K562 (cell line): Measurements from ENCODE around the gene DIPK1B. TPM values are rescaled to one million over a fixed set of nuclear protein-coding genes. Genes with fewer than 3 reads are reported as not detected.

Experiments
- ARHGAP35 ChIP-seq: fragments of 450-650 bp; IDR thresholded peaks from 2 replicates; pipeline ENCODE4 v1.6.1; 2018; ENCODE audit not compliant: partially characterized antibody
- CHD7 ChIP-seq: fragments of 200-600 bp; sonication (generic); IDR thresholded peaks from one replicate; pipeline ENCODE4 v1.6.1; 2012; ENCODE audit warnings: mild to moderate bottlenecking, low read depth, low read length, inconsistent platforms
- DLX4 ChIP-seq: fragments of 250-450 bp; sonication (Bioruptor Pico); IDR thresholded peaks from 2 replicates; pipeline ENCODE4 v1.6.1; 2021; ENCODE audit warnings: mild to moderate bottlenecking
- FOXM1 ChIP-seq, 2 experiments: fragments of 450-650 bp in 1 of 2; sonication (generic) in 1 of 2; formaldehyde crosslinking in 1 of 2; IDR thresholded peaks; 2 replicates each; pipeline versions ENCODE4 v1.6.1 to v1.9.0; 2017 to 2022; ENCODE audit warnings: low read depth in 2 of 2, mild to moderate bottlenecking in 2 of 2, missing genetic modification reagents in 1 of 2, moderate library complexity in 1 of 2
- HEY1 ChIP-seq: fragments of 250-450 bp; sonication (Bioruptor Pico); IDR thresholded peaks from 2 replicates; pipeline ENCODE4 v1.5.0; 2020; ENCODE audit warnings: mild to moderate bottlenecking, moderate library complexity, borderline replicate concordance
- KLF13 ChIP-seq: fragments of 450-650 bp; IDR thresholded peaks from 2 replicates; pipeline ENCODE4 v1.6.1; 2016; ENCODE audit warnings: missing genetic modification characterization, low read depth, mild to moderate bottlenecking, missing compliant biosample characterization, moderate library complexity, borderline replicate concordance
- NCOA4 ChIP-seq: fragments of 450-650 bp; IDR thresholded peaks from 2 replicates; pipeline ENCODE4 v1.6.1; 2018; ENCODE audit warnings: mild to moderate bottlenecking; ENCODE audit not compliant: partially characterized antibody
- RBFOX2 ChIP-seq: fragments of 200-400 bp; formaldehyde crosslinking; IDR thresholded peaks from 2 replicates; pipeline ENCODE4 v1.6.1; 2017; ENCODE audit warnings: low read depth, mild to moderate bottlenecking, low read length, moderate library complexity
- SUPT5H ChIP-seq: fragments of 450-650 bp; IDR thresholded peaks from 2 replicates; pipeline ENCODE4 v1.6.1; 2016
- TBP ChIP-seq: optimal IDR thresholded peaks from 2 replicates; pipeline ENCODE3; 2011; ENCODE audit warnings: low read depth, low read length, improper control_type of control experiment
- USF2 ChIP-seq: sonication (generic); formaldehyde crosslinking; IDR thresholded peaks from 2 replicates; pipeline ENCODE4 v1.5.0; 2020; ENCODE audit warnings: missing genetic modification reagents
- VEZF1 ChIP-seq: fragments of 200-800 bp; sonication (Bioruptor generic); IDR thresholded peaks from 2 replicates; pipeline ENCODE4 v1.6.1; 2017; ENCODE audit warnings: missing genetic modification characterization, missing compliant biosample characterization
- ZNF184 ChIP-seq: sonication (generic); formaldehyde crosslinking; IDR thresholded peaks from 2 replicates; pipeline ENCODE4 v1.5.0; 2020; ENCODE audit warnings: missing genetic modification reagents
- polyA plus RNA-seq, 8 experiments: library from polyadenylated mRNA; depleted of rRNA in 4 of 8; stranded (reverse) in 5 of 8; unstranded in 3 of 8; fragments of >200 nt; fragmentation: Nextera tagmentation in 2 of 8; fragmentation: Illumina TruSeq in 1 of 8; extraction: Ambion mirVana in 2 of 8; extraction: Trizol in 1 of 8; gene quantifications; 2 replicates each; pipeline versions ENCODE4 v1.2.1 to v1.2.3, GENCODE V29; 2011 to 2014; ENCODE audit warnings: inconsistent platforms in 1 of 8, missing spikeins in 1 of 8
- total RNA-seq, 7 experiments: library from RNA; depleted of rRNA in 6 of 7; stranded (reverse); fragments of >200 nt in 6 of 7; fragmentation: Illumina TruSeq in 2 of 7; extraction: Trizol in 2 of 7; gene quantifications; 2 replicates each; pipeline versions ENCODE4 v1.2.1 to v1.2.3, GENCODE V29; 2011 to 2021; ENCODE audit warnings: low replicate concordance in 1 of 7

The DIPK1B gene
- total and polyA plus RNA-seq, 9 of the 15 experiments (the other 6 are each of a cell fraction or from before 2014, with no cell fraction given): 0.08 to 22.3 (median 5.9) TPM

- TF ChIP-seq CHD7 (peak; percentile 60), RBFOX2 (peak; percentile 79), KLF13 (no peak), ARHGAP35 (no peak), HEY1 (CRISPR knock-in tag) (no peak), ZNF184 (no peak), DLX4 (no peak), USF2 (CRISPR knock-in tag) (no peak), VEZF1 (CRISPR knock-in tag) (peak; percentile 56; the same call in 1 of the 2 replicates), NCOA4 (no peak), TBP (no peak), FOXM1 (IDR thresholded peaks at IDR 0.05; ENCODE audit: low read depth) (no peak), FOXM1 (CRISPR knock-in tag; IDR thresholded peaks at IDR 0.05; ENCODE audit: low read depth) (no peak), SUPT5H (peak; percentile 69)
These were observed 40.5 kb upstream of the DIPK1B start (continued) for GRCh38 chr9:136671646-136672430.
